GM18867 (cell line): Measurements from ENCODE around the gene EGR2.

ENCODE experiments used
- ATAC-seq: cut with Tn5 transposase; IDR thresholded peaks from one replicate; pipeline ENCODE4 v1.9.1; 2021; ENCODE audit warnings: mild to moderate bottlenecking, moderate library complexity; ENCODE audit not compliant: unreplicated experiment

EGR2 gene

DNA sequence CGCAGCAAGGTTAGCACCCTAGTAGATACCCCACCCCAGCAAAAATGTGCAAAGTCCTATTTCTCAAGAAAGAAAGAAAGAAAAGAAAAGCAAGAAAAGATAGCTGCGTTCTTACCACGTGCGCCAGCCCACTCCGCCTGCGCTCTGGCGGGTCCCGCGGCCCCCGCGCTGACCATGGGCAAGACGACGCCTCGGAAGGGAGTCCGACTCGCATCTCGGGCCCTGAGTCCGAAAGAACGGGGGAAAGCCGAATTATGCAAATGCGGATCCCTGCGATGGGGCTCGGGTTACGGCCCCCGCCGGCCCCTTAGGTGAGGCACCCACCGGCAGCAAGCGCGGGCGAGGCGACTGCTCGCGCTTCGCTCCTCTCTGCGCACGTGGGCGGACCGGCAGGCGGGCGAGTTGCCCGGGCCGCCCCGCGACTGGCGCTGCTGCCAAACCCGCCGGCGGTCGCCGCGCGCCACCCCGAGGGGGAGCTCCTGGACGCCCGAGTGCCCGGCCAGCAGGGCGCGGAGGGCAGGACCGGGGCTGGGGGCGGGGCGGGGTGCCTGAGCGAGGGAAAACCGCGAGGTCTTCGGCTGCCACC, 2.4 kb upstream of the EGR2 start:
- no peak for ATAC-seq

DNA sequence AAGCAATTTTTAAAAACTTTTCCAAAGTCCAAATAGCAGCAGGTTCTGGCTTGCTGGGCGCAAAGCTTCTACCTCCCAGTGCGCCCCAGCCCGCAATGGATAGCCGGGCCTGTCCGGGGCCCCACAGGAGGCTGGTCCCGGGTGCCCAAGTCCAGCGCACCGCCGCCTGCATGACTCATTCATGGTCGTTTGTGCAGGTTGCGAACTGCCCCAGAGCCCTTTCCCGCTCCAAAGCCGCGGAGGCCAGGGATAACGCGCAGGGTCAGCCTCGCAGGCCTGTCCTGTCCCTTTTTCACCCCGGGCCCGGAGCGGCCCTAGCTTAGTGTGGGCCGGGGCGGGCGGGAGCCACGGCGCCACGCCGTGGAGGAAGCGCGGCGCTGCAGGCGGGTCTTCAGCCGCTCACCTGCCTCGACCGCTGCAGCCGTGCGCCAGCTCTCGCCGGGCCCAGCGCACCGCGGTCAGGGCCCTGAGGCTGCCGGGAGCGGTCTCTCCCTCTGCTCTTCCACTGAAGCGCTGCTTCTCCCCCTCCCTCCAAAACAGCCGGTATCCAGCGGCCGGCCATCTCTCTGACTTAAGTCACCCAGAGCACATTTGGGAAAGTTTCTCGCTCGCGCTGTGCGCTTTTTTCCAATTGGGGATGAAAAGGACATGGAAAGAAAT, 1.7 kb upstream of the EGR2 start:
- peak; percentile 34 for ATAC-seq

DNA sequence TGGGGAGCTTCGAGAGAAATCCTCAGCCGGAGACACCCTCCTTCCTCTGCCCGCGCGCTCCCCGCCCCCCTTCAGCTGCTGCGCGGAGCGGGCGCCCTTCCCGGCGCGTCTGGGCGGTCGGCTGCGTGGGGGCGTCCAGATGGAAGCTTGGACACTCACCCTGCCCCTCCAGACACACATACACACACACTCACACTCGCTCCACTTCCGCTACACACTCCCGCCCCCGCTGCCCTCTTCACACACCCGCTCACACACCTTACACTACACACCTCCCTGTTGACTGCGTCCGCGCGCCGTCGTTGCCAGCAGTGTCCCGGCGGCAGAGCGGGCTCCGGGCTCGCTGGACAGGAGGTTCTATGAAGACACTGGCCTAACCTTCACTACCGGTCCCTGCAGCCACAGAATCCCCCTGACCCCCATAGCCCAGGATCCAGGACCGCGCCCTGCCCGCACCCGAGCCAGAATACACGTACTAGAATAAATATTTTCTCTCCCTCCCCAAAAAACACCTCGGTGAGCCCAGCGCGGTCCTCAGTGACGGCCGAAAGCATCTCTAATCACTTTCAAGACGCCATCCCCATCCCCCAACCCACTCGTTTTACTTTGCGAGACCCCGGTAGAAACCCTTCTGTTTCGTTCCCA, 1.1 kb upstream of the EGR2 start:
- ATAC-seq, result peak; percentile 24

GRCh38 chr10:62816076-62816330, 163 bp downstream of the EGR2 start:
- ATAC-seq, result no peak

DNA sequence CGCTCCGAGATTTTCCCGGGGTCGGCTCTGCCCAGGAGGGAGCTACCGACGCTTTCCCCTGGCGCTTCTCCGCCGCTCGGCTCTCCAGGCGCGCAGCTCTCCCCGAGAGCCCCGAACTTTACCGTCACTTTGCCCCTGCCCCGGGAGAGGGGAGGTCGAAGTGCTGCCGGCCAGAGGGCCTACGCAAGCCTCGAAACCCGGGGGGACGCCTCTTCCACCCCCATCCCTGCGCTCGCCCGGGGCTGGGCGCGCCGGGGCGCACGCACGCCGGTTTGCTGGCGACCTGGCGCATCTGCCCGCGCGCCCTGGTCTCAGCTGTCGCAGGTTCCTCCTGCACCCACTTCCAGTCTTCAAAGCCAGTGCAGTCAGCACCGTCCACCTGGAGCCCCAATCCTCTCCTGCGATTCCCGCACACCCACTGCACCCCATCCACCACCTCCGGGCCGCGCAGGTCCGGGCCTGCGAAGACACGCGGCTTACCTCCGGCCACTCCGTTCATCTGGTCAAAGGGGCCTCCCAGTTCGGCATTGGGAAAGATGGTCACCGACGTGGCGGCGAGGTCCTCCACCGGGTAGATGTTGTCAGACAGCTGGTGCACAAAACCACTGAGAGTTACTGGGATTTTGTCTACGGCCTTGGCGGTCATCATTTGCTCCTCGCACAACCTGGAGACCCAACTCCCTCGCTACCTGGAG, 638 bp downstream of the EGR2 start:
- no peak for ATAC-seq

DNA sequence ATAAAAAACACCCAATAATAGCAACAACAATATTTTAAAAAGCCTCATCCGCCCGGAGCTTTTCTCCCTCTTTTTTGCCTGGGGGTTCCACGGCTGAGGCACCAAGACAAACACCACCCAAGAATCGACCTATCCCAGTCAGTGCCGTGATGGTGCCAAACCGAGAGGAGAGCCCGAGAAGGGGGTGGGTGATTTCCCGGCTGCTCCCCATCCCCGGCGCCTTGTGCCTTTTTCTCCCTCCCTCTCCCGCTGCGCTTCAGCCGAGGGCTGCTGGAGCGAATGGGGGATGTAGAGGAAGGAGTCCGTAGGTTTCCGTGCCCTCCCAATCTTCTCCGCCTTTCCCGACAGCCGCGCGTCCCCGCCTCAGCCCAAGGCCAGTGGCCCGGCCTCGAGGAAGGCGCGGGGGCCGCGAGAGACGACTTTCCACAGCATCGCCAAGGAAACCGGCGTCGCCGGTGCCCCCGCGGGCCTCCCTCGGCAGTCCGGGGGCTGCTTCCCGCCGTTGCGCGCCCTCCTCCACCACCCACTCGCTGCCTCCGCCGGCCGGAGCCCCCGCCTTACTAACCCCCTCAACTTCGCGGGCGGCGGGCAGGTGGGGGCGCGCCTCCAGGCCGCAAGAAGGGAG, 1.3 kb downstream of the EGR2 start:
- no peak for ATAC-seq

GRCh38 chr10:62813981-62814380, 2.2 kb downstream of the EGR2 start:
- no peak for ATAC-seq

DNA sequence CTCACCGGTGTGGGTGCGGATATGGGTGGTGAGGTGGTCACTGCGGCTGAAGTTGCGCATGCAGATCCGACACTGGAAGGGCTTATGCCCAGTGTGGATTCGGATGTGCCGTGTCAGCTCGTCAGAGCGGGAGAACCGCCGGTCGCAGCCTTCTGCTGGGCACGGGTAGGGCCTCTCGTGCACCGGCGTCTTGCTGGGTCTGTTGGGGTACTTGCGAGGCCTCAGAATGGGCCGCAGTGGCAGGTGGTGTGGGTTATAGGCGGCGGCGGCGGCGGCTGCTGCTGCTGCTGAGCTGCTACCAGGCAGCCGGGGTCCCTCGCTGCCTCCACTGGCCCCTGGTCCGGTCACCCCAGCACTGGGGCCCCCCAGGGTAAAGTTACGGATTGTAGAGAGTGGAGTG, 2.7 kb downstream of the EGR2 start:
- ATAC-seq, result no peak

- ATAC-seq, result no peak
Observed at GRCh38 chr10:62812672-62813439, 3.3 kb downstream of the EGR2 start.

DNA sequence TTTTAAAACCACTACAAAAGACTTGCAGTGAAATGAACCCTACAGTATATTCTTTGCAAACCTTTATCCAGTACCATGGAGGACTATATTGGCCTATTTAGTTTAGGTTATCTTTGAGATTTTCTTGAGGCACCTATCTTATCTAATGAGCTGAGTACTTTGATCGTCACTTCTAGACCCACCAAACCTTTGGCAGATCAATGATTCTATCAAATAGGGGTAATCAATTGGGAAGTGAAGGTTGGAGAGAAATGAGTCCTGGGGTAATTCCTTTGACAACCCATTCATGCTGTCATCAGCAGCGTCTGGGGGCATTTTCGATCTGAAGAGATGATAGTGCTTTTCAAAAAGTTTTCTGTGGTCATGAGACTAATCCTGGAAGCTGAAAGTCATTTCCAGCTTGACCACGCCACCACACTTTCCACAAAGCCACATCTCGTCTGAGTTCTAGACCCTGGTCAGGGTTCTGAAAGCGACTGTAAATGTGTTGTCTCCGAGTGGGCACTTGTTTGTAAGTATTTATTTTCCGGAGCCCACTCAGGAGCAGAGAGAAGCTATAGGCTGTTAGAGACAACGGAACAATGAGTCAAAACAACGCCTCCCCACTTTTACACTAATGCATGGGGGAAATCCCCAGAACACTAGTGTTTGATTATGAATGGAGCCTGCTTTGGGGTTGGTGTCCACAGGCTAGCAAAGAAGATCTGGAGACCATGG, 4.8 kb downstream of the EGR2 start:
- peak; percentile 38 for ATAC-seq

- ATAC-seq, result no peak
Observed at GRCh38 chr10:62810156-62810902, 5.8 kb downstream of the EGR2 start.

DNA sequence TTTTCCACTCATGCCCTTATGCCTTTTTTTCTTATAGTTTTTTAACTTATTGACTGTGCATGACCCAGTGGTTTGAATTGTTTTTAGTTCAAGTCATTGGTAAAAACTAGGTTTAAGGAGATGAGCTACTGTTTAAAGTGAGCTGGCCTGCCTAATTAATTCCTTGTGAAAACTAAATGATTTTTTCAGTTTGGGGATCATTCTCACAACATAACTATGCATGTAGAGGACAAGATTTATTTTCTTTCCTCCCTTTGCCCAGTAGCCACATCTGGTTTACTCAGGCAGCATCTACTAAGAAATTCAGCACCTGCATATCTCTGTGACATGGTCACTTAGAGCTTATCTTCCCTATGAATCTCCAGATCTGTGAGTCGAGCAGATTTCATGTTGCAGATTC, 9.9 kb downstream of the EGR2 start:
- no peak for ATAC-seq

GRCh38 chr10:62805231-62806099, 10.7 kb downstream of the EGR2 start:
- peak; percentile 11 for ATAC-seq

GRCh38 chr10:62804356-62805230, 11.6 kb downstream of the EGR2 start, which contains the start of gene ADO:
Gene ADO (plus strand): TSS chr10:62804720. CDS start chr10:62805060, 340 bp downstream.
- ATAC-seq, result peak; percentile 89

- no peak for ATAC-seq
Observed at GRCh38 chr10:62803724-62804355, 12.3 kb downstream of the EGR2 start.

DNA sequence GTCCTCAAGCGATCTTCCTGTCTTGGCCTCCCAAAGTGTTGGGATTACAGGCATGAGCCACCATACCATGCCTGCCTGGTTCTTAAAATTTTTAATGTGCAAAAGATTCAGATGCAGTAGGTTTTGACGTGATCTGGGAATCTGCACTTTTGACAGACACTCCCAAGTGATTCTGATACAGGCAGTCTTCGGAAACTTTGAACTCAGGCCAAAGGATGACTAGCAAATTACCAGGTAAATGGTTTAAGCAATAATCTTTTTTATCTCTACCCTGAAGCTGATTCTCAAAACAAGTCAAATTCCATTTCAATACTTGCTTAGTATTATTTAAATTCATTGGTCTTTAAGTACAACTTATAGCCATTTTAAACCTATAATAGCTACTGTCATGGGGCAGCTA, 14.3 kb downstream of the EGR2 start:
- ATAC-seq, result no peak

- ATAC-seq, result no peak
Observed at GRCh38 chr10:62796896-62797295, 19.3 kb downstream of the EGR2 start.
